GM23338 (cell line): ENCODE results near the gene SYPL2. TPM values are rescaled to one million over a fixed set of nuclear protein-coding genes. Genes with fewer than 3 reads are reported as not detected.

Experiments
- ATAC-seq: fragments of 200-7000 bp; cut with Tn5 transposase; 3 replicates; pipeline ENCODE4 v1.9.1; 2020
- DNase-seq: peaks from one replicate; pipeline ENCODE4 v3.0.0-alpha.2; 2015; ENCODE audit warnings: low spot score
- H2AFZ ChIP-seq: fragments of 200-600 bp; sonication (generic); 2 replicates; pipeline ENCODE4 v1.8.0; 2016; ENCODE audit warnings: antibody characterized with exemption, mild to moderate bottlenecking, moderate library complexity
- H3F3A ChIP-seq: fragments of 200-600 bp; sonication (generic); replicated peaks from 2 replicates; pipeline ENCODE4 v1.8.0; 2017; ENCODE audit warnings: antibody characterized with exemption, mixed run types, low read depth
- H3K27ac ChIP-seq: fragments of 200-600 bp; sonication (generic); 2 replicates; pipeline ENCODE4 v1.6.1; 2016; ENCODE audit warnings: low read depth
- H3K27me3 ChIP-seq: fragments of 200-600 bp; sonication (generic); 2 replicates; pipeline ENCODE4 v1.8.0; 2016; ENCODE audit warnings: mild to moderate bottlenecking, mixed run types, moderate library complexity; ENCODE audit not compliant: insufficient read depth
- H3K36me3 ChIP-seq: fragments of 200-600 bp; sonication (generic); 2 replicates; pipeline ENCODE4 v1.8.0; 2016; ENCODE audit warnings: mild to moderate bottlenecking; ENCODE audit not compliant: insufficient read depth
- H3K4me1 ChIP-seq: fragments of 200-600 bp; sonication (generic); 2 replicates; pipeline ENCODE4 v1.8.0; 2016; ENCODE audit warnings: mild to moderate bottlenecking, moderate library complexity; ENCODE audit not compliant: insufficient read depth
- H3K4me2 ChIP-seq: fragments of 200-600 bp; sonication (generic); 2 replicates; pipeline ENCODE4 v1.7.1; 2017; ENCODE audit warnings: mixed run types
- H3K4me3 ChIP-seq: fragments of 200-600 bp; sonication (generic); 2 replicates; pipeline ENCODE4 v1.6.1; 2016; ENCODE audit warnings: mixed run types
- H3K79me2 ChIP-seq: fragments of 200-600 bp; sonication (generic); replicated peaks from 2 replicates; pipeline ENCODE4 v1.8.0; 2017; ENCODE audit warnings: mild to moderate bottlenecking; ENCODE audit not compliant: insufficient read depth
- H3K9me2 ChIP-seq: fragments of 200-600 bp; sonication (generic); 2 replicates; pipeline ENCODE4 v1.8.0; 2017; ENCODE audit not compliant: insufficient read depth
- H4K20me1 ChIP-seq: fragments of 200-600 bp; sonication (generic); replicated peaks from 2 replicates; pipeline ENCODE4 v1.8.0; 2017; ENCODE audit warnings: mild to moderate bottlenecking; ENCODE audit not compliant: insufficient read depth
- H3K27ac Mint-ChIP-seq: 2 replicates; pipeline ENCODE4 v1.8.0; 2020; ENCODE audit warnings: inconsistent platforms, mild to moderate bottlenecking, moderate library complexity, mixed read lengths
- H3K27me3 Mint-ChIP-seq: 3 replicates; pipeline ENCODE4 v1.8.0; 2022; ENCODE audit warnings: low read depth, mild to moderate bottlenecking, moderate library complexity, mixed read lengths, inconsistent platforms; ENCODE audit not compliant: insufficient read depth, poor library complexity
- H3K36me3 Mint-ChIP-seq: 3 replicates; pipeline ENCODE4 v1.8.0; 2021; ENCODE audit warnings: low read depth, mild to moderate bottlenecking, inconsistent platforms, moderate library complexity, mixed read lengths
- H3K4me1 Mint-ChIP-seq: 3 replicates; pipeline ENCODE4 v1.8.0; 2020; ENCODE audit warnings: mild to moderate bottlenecking, inconsistent platforms, mixed read lengths
- H3K4me3 Mint-ChIP-seq: 3 replicates; pipeline ENCODE4 v1.8.0; 2021; ENCODE audit warnings: moderate library complexity, mild to moderate bottlenecking, inconsistent platforms, mixed read lengths
- H3K9me3 Mint-ChIP-seq: 3 replicates; pipeline ENCODE4 v1.8.0; 2020; ENCODE audit warnings: moderate library complexity, mild to moderate bottlenecking, inconsistent platforms, mixed read lengths
- EZH2phosphoT487 ChIP-seq: fragments of 200-600 bp; sonication (generic); IDR thresholded peaks from one replicate; pipeline ENCODE4 v1.8.1; 2018; ENCODE audit warnings: antibody characterized with exemption; ENCODE audit not compliant: unreplicated experiment
- JUNB ChIP-seq: IDR thresholded peaks from one replicate; pipeline ENCODE4 v1.6.1; 2016; ENCODE audit warnings: antibody characterized with exemption; ENCODE audit not compliant: unreplicated experiment
- polyA plus RNA-seq: library from polyadenylated mRNA; unstranded; fragments of >200 nt; fragmentation: Nextera tagmentation; extraction: Ambion mirVana; gene quantifications from 2 replicates; pipeline ENCODE4 v1.2.1, GENCODE V29; 2016
- total RNA-seq: library from RNA; depleted of rRNA; stranded (reverse); fragments of >200 nt; shearing (Covaris generic); gene quantifications from 2 replicates; pipeline ENCODE4 v1.2.3, GENCODE V29; 2014
- TF ChIP-seq, protein P1 (sequence below): fragments of 250-450 bp; sonication (Bioruptor Pico); IDR thresholded peaks from 2 replicates; pipeline ENCODE4 v1.5.0; 2020; ENCODE audit warnings: mild to moderate bottlenecking, moderate library complexity
- TF ChIP-seq, protein P2 (sequence below), 2 experiments: fragments of 200-600 bp in 1 of 2; sonication (generic) in 1 of 2; conservative IDR thresholded peaks; 2 replicates each; pipeline versions ENCODE4 v1.5.1 to v1.6.1; 2016 to 2017; ENCODE audit warnings: antibody characterized with exemption in 2 of 2, low read depth in 2 of 2, mild to moderate bottlenecking in 2 of 2, moderate library complexity in 1 of 2

The SYPL2 gene
- total and polyA plus RNA-seq, 2 experiments from 2014 or later = 0.40 to 0.49 TPM

DNA sequence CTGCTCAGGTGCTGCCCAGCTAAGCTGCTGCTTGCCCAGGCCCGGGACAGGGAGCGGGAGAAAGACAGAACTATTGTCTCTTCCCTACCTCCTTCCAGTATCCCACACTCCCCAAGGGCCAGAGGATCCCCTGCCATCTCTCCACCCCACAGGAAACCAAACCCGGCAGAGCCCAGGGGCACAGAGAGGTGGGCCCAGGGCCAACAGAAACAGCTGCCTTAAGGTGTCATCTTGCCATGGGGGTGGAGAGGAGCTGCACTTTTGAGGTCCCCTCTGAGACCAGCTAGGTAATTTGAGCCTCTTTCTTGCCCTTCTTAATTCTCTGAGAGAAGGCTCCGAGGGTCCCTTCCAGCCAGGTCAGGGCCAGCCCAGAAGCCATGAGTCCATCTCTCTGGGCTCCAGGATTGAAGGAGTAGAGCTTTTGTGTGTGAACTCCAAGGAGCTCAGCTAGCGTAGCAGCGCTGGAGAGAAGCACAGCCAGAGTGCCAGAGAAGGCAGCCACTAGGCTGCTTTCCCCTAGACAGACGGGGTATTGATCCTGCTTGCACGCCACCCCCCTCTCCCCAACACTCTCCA lies 63.6 kb downstream of the SYPL2 start (continued):
- no peak for TF ChIP-seq JUNB
- TF ChIP-seq, protein P1, sequence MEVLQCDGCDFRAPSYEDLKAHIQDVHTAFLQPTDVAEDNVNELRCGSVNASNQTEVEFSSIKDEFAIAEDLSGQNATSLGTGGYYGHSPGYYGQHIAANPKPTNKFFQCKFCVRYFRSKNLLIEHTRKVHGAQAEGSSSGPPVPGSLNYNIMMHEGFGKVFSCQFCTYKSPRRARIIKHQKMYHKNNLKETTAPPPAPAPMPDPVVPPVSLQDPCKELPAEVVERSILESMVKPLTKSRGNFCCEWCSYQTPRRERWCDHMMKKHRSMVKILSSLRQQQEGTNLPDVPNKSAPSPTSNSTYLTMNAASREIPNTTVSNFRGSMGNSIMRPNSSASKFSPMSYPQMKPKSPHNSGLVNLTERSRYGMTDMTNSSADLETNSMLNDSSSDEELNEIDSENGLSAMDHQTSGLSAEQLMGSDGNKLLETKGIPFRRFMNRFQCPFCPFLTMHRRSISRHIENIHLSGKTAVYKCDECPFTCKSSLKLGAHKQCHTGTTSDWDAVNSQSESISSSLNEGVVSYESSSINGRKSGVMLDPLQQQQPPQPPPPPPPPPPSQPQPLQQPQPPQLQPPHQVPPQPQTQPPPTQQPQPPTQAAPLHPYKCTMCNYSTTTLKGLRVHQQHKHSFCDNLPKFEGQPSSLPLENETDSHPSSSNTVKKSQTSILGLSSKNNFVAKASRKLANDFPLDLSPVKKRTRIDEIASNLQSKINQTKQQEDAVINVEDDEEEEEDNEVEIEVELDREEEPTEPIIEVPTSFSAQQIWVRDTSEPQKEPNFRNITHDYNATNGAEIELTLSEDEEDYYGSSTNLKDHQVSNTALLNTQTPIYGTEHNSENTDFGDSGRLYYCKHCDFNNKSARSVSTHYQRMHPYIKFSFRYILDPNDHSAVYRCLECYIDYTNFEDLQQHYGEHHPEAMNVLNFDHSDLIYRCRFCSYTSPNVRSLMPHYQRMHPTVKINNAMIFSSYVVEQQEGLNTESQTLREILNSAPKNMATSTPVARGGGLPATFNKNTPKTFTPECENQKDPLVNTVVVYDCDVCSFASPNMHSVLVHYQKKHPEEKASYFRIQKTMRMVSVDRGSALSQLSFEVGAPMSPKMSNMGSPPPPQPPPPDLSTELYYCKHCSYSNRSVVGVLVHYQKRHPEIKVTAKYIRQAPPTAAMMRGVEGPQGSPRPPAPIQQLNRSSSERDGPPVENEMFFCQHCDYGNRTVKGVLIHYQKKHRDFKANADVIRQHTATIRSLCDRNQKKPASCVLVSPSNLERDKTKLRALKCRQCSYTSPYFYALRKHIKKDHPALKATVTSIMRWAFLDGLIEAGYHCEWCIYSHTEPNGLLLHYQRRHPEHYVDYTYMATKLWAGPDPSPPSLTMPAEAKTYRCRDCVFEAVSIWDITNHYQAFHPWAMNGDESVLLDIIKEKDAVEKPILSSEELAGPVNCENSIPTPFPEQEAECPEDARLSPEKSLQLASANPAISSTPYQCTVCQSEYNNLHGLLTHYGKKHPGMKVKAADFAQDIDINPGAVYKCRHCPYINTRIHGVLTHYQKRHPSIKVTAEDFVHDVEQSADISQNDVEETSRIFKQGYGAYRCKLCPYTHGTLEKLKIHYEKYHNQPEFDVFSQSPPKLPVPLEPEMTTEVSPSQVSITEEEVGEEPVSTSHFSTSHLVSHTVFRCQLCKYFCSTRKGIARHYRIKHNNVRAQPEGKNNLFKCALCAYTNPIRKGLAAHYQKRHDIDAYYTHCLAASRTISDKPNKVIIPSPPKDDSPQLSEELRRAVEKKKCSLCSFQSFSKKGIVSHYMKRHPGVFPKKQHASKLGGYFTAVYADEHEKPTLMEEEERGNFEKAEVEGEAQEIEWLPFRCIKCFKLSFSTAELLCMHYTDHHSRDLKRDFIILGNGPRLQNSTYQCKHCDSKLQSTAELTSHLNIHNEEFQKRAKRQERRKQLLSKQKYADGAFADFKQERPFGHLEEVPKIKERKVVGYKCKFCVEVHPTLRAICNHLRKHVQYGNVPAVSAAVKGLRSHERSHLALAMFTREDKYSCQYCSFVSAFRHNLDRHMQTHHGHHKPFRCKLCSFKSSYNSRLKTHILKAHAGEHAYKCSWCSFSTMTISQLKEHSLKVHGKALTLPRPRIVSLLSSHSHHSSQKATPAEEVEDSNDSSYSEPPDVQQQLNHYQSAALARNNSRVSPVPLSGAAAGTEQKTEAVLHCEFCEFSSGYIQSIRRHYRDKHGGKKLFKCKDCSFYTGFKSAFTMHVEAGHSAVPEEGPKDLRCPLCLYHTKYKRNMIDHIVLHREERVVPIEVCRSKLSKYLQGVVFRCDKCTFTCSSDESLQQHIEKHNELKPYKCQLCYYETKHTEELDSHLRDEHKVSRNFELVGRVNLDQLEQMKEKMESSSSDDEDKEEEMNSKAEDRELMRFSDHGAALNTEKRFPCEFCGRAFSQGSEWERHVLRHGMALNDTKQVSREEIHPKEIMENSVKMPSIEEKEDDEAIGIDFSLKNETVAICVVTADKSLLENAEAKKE = no peak

DNA sequence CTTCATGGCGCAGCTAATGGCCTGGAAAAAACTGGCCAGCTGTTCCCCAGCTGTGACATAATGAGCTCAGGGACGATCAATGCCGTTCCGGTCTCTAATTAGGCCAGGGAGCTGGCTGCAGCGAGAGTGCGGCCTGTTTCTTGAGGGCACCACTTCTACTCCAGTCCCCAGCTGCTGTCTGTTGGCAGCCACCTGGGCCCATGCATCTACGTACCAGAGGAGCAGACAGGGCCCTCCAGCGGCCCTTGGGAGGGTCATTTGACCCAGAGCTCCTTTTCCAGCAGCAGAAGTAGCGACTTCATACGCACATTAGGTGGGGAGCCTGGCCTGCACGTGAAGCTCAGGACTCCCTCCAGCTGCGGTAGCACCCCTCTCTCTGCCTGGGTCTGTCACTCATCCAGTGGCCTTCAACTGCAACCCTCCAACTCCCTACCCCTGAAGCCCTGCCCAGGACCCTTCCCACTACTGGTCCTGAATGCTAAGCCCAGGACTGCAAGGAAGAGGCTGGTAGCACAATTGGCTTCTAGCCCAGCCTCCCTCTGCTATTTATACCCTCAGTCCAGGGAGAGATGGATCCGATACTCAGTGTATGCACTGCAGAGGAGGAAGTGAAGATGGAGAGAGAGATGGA lies 64.2 kb downstream of the SYPL2 start:
- Mint-ChIP-seq H3K4me1 (peaks cover 12% of the 10 kb centered on the region; the same call in 2 of the 3 replicates), H3K9me3 (no peaks in the 10 kb centered on the region; the same call in 2 of the 3 replicates), H3K27me3 (peaks cover 13% of the 10 kb centered on the region), H3K27ac (no peak overlapping the region), H3K36me3 (no peaks in the 10 kb centered on the region), H3K4me3 (no peak overlapping the region)
- Histone ChIP-seq H3K4me3 (no peak overlapping the region), H3K9me2 (no peaks in the 10 kb centered on the region), H3K27ac (no peak overlapping the region), H3K27me3 (no peaks in the 10 kb centered on the region), H3K79me2 (no peaks in the 10 kb centered on the region), H3K4me2 (no peak overlapping the region), H3K36me3 (no peaks in the 10 kb centered on the region), H3F3A (no peaks in the 10 kb centered on the region), H2AFZ (peak overlapping the region; percentile 56; the same call in 1 of the 2 replicates), H3K4me1 (peaks cover 4% of the 10 kb centered on the region; the same call in 1 of the 2 replicates), H4K20me1 (no peaks in the 10 kb centered on the region)
- ATAC-seq = no peak
- no peak for TF ChIP-seq EZH2phosphoT487
- TF ChIP-seq, protein P2, sequence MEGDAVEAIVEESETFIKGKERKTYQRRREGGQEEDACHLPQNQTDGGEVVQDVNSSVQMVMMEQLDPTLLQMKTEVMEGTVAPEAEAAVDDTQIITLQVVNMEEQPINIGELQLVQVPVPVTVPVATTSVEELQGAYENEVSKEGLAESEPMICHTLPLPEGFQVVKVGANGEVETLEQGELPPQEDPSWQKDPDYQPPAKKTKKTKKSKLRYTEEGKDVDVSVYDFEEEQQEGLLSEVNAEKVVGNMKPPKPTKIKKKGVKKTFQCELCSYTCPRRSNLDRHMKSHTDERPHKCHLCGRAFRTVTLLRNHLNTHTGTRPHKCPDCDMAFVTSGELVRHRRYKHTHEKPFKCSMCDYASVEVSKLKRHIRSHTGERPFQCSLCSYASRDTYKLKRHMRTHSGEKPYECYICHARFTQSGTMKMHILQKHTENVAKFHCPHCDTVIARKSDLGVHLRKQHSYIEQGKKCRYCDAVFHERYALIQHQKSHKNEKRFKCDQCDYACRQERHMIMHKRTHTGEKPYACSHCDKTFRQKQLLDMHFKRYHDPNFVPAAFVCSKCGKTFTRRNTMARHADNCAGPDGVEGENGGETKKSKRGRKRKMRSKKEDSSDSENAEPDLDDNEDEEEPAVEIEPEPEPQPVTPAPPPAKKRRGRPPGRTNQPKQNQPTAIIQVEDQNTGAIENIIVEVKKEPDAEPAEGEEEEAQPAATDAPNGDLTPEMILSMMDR (conservative IDR thresholded peaks at IDR 0.05; ENCODE audit: low read depth in 2 of 2) = 0 out of 4 replicates have a peak, but pooled peaks of 1 of the 2 experiments have one; percentile 11
- DNase-seq = no peak
